IgD-negative memory B cell (primary cell): ENCODE measurements around the gene PAGR1. TPM values are rescaled to one million over a fixed set of nuclear protein-coding genes. Genes with fewer than 3 reads are reported as not detected.
A peak's percentile ranks its signal among the peaks of the same experiment; 100 is the strongest.
"Not testable (repeated sequence)": the region's sequence is repeated elsewhere in the genome, so short reads cannot be mapped to it uniquely, and the experiment has no call there.

Source experiments
- H3K27ac Mint-ChIP-seq, 3 donors: one replicate each; pipeline ENCODE4 v1.8.0; 2020 to 2022; ENCODE audit warnings: mild to moderate bottlenecking in 3 of 3, mixed read lengths in 3 of 3, moderate library complexity in 1 of 3
- H3K27me3 Mint-ChIP-seq: one replicate; pipeline ENCODE4 v1.8.0; 2021; ENCODE audit warnings: mixed read lengths
- H3K36me3 Mint-ChIP-seq: one replicate; pipeline ENCODE4 v1.8.0; 2020; ENCODE audit warnings: mild to moderate bottlenecking, mixed read lengths
- H3K4me1 Mint-ChIP-seq, 3 donors: one replicate each; pipeline ENCODE4 v1.8.0; 2020 to 2022; ENCODE audit warnings: mixed read lengths in 3 of 3, mild to moderate bottlenecking in 1 of 3
- H3K4me3 Mint-ChIP-seq, 4 donors: one replicate each; pipeline ENCODE4 v1.8.0; 2020 to 2022; ENCODE audit warnings: mild to moderate bottlenecking in 4 of 4, mixed read lengths in 4 of 4, moderate library complexity in 3 of 4
- H3K9me3 Mint-ChIP-seq, 3 donors: one replicate each; pipeline ENCODE4 v1.8.0; 2020 to 2021; ENCODE audit warnings: mixed read lengths in 3 of 3, mild to moderate bottlenecking in 1 of 3
- polyA plus RNA-seq: library from polyadenylated mRNA; unstranded; fragments of 300-500 nt; fragmentation: Illumina TruSeq; gene quantifications from one replicate; pipeline ENCODE4 v1.2.3, GENCODE V29; 2021

The PAGR1 gene
- polyA plus RNA-seq, 1 donor from 2014 or later, result 59.6 TPM

DNA sequence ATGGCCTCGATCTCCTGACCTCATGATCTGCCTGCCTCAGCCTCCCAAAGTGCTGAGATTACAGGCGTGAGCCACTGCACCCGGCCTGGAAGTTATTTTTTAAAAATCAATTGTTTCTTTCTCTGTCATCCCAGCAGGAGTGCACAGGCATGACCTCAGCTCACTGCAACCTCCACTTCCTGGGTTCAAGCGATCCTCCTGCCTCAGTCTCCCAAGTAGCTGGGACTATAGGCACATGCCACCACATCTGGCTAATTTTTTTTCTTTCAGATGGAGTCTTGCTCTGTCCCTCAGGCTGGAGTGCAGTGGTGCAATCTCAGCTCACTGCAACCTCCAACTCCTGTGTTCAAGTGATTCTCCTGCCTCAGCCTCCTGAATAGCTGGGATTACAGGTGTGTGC, 28.8 kb upstream of the PAGR1 start:
- not testable (repeated sequence) for H3K36me3 Mint-ChIP-seq, H3K27ac Mint-ChIP-seq, H3K27me3 Mint-ChIP-seq, H3K9me3 Mint-ChIP-seq
- H3K4me3 Mint-ChIP-seq, result peak overlapping the region in 1 of 4 donors; percentile 38
- peaks cover 28 to 38% (median 30%) of the 10 kb centered on the region in 3 donors for H3K4me1 Mint-ChIP-seq

DNA sequence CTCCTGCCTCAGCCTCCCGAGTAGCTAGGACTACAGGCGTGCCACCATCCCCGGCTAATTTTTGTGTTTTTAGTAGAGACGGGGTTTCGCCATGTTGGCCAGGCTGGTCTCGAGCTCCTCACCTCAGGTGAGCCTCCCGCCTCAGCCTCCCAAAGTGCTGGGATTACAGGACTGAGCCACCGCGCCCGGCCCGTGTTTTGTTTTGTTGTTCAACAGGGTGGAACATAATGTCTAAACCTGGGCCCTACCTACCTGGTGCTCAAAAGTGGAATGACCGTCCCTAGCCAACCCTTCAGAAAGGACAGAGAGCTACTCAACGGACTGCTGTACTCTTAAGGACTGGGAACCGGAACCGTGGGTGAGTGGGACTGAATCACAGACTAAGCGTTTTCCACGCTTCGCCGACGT, 26.2 kb upstream of the PAGR1 start:
- Mint-ChIP-seq H3K36me3 (peaks cover 11% of the 10 kb centered on the region), H3K4me1 (peaks cover 33 to 39% (median 34%) of the 10 kb centered on the region in 3 donors)

DNA sequence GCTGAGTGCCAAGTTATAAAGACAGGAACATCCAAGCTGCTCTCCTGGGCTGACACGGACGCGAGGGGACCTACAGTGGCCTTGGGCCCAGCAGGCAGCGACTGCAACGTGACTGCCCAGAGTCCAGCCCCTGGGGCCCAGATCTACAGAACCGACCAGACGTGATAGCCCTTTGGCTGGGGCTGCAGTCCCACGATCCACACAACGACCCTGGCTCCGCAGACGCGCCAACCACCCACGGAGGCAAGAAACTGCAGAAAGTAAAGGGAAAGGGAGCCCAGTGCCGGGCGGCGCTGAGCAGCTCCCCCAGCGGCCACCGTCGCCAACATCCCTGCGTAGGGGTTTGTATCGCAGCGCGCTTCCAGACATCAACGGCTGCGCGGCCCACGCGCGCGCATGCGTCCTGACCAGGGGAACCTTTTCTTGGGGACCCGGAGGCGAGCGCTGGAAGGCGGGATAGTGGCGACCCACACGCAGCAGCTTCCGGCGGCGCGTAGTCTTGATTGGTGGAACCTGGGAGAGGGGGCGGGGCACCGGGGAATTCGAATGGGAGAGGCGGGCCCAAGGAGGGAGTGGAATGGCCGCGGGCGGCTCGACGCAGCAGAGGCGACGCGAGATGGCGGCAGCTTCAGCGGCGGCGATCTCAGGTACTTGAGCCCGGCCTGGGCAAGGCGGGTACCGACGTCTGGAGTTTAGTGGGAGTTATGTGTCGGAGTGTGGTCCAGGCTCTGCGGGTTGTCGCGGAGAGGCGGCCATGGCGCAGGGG, 25.6 kb upstream of the PAGR1 start, which contains the start of gene KIF22:
KIF22 (plus strand) TSS at position 569 of the 766 bp plus-strand sequence; CDS start at position 578, 9 bp downstream.
- Mint-ChIP-seq H3K4me1 (peaks cover 27 to 33% (median 28%) of the 10 kb centered on the region in 3 donors), H3K36me3 (peaks cover 9% of the 10 kb centered on the region)

More for the DNA sequence above, 26.2 kb upstream of the PAGR1 start:
- Mint-ChIP-seq H3K27ac (peak overlapping the region; percentile 91 to 98 (median 95)), H3K9me3 (no peaks in the 10 kb centered on the region), H3K27me3 (no peaks in the 10 kb centered on the region), H3K4me3 (peak overlapping the region; percentile 95 to 100 (median 99))

DNA sequence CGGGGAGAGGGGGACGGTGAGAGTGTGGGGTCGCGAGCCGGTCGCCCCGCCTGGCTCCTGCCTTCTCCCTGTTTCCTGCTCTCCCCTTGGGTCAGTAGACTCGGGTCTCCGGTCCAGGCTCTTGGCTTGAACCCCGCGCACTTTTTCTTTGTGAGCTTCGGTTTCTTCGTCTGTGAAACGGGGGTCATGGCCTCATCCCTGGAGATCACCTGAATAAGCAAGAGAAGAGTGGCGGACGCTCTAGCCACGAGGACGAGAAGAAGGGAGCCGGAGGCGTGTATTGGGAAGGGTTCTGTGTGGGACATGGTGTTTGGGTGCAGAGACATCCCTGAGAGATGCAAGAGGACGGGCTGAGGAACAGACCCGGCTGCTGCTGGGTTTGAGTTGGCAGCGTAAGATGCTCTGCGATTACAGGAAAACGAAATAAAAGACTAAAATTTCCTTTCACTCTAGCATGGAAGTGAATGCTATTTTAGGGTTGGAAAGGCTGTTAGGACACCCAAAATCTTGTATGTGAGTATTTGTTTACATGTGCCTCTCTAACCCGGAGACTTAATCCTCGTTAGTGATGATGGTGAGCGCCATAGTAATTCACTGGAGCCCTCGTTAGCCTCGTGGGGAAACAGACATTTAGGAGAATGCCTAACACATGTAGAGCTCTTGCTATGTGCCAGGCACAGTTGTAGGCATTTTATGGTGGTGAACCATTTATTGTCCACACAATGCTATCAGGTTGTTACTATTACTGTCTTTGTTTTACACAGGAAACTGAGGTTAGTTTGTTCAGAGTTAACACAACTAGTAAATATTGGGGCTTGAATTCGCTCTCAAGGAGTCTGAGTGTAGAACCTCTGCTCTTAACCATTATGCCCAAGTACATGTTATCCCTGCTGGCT, 24.8 kb upstream of the PAGR1 start:
- H3K27me3 Mint-ChIP-seq, result no peaks in the 10 kb centered on the region
- peak overlapping the region; percentile 91 to 98 (median 95) for H3K27ac Mint-ChIP-seq
- H3K36me3 Mint-ChIP-seq, result peaks cover 9% of the 10 kb centered on the region
- peaks cover 23 to 31% (median 24%) of the 10 kb centered on the region in 3 donors for H3K4me1 Mint-ChIP-seq
- no peaks in the 10 kb centered on the region for H3K9me3 Mint-ChIP-seq
- H3K4me3 Mint-ChIP-seq, result peak overlapping the region; percentile 95 to 100 (median 99)

More for the DNA sequence above, 25.6 kb upstream of the PAGR1 start, which contains the start of gene KIF22:
- Mint-ChIP-seq H3K27me3 (no peaks in the 10 kb centered on the region), H3K27ac (peak within 1 kb of the TSS; percentile 91 to 98 (median 95)), H3K4me3 (peak within 1 kb of the TSS; percentile 95 to 100 (median 99)), H3K9me3 (no peaks in the 10 kb centered on the region)

DNA sequence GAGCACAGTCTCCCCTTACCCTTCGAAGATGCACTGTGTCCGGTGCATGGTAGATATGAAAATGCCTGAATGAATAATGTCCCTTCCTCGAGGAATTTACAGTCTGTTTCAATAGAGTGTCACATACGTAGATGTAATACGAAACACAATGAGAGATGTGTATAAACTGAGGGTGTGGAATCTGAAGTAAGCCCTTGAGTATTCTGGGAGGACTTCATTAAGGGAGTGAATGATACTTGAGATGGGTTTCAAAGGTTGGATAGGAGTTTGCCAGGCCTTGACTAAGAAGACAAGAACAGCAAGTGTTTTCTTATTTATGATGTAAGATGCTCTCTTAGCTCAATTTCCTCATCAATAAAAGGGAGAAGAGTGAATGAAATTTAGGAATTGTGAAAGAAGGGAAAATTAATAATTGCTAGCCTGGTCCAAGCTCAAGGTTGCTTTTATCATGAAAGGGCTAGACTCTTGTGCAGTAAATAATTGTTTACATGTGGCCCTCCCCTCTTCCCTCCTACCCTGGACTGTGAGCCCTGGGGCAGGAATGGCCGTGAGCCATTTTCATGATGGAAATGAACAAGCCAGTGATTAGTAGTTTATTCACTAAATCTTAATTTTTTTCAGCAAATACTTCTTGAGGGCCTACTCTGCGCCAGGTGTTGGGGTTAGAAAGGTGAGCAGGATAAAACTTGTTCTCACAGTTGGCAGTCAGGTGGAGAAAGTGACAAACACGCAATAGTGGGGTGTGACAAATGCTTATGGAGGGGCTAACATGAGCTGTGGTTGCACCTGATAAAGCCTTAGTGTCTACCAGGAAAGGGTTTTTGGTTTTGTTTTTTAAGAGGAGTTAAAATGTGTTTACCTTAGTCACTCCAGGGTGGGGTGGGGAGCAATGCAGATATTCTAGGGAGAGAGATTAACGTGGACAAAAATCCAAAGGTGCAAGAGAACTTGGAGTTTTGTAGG, 23.8 kb upstream of the PAGR1 start:
- Mint-ChIP-seq H3K4me3 (peak overlapping the region; percentile 95 to 100 (median 99)), H3K36me3 (peaks cover 12% of the 10 kb centered on the region), H3K27ac (peak overlapping the region in 2 of 3 donors; percentile 91 to 98), H3K27me3 (no peaks in the 10 kb centered on the region), H3K4me1 (peaks cover 22 to 31% (median 23%) of the 10 kb centered on the region in 3 donors), H3K9me3 (no peaks in the 10 kb centered on the region)

DNA sequence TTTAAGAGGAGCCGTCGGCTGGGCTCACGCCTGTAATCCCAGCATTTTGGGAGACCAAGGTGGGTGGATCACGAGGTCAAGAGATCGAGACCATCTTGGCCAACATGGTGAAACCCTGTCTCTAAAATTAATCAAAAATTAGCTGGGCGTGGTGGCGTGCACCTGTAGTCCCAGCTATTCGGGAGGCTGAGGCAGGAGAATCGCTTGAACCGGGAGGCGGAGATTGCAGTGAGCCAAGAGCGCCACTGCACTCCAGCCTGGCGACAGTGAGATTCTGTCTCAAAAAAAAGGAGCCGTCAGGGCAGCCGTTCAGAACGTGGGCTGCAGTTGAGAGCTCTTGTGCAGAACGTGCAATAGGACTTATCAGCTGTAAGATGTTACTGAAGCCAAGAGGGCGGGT, 22.8 kb upstream of the PAGR1 start:
- peak overlapping the region in 1 of 4 donors; percentile 95 for H3K4me3 Mint-ChIP-seq
- H3K27ac Mint-ChIP-seq, result not testable (repeated sequence)

DNA sequence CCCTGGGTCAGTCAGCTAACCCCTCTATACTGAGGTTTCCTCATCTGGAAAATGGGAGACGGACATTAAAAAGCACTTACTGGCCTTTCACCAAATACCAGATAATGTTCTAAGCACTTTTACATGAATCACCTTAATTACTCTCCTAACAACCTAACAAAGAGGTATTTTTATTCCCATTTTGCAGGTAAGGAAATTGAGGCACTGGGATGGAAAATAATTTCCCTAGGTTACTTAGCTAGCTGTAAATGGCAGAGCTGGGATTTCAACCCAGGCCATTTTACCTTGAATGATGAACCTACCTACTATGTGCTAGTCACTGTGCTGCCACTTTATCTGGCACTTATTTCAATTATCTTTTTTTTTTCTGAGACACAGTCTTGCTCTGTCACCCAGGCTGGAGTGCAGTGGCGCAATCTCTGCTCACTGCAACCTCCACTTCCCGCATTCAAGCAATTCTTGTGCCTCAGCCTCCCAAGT, 21.7 kb upstream of the PAGR1 start:
- Mint-ChIP-seq H3K27me3 (no peaks in the 10 kb centered on the region), H3K4me3 (peak overlapping the region in 1 of 4 donors; percentile 71), H3K9me3 (no peaks in the 10 kb centered on the region), H3K27ac (no peak overlapping the region), H3K36me3 (peaks cover 13% of the 10 kb centered on the region), H3K4me1 (peaks cover 19 to 29% (median 21%) of the 10 kb centered on the region in 3 donors)

More for the DNA sequence above, 22.8 kb upstream of the PAGR1 start:
- H3K9me3 Mint-ChIP-seq, H3K27me3 Mint-ChIP-seq: not testable (repeated sequence)
- Mint-ChIP-seq H3K4me1 (peaks cover 19 to 31% (median 21%) of the 10 kb centered on the region in 3 donors), H3K36me3 (peaks cover 14% of the 10 kb centered on the region)

DNA sequence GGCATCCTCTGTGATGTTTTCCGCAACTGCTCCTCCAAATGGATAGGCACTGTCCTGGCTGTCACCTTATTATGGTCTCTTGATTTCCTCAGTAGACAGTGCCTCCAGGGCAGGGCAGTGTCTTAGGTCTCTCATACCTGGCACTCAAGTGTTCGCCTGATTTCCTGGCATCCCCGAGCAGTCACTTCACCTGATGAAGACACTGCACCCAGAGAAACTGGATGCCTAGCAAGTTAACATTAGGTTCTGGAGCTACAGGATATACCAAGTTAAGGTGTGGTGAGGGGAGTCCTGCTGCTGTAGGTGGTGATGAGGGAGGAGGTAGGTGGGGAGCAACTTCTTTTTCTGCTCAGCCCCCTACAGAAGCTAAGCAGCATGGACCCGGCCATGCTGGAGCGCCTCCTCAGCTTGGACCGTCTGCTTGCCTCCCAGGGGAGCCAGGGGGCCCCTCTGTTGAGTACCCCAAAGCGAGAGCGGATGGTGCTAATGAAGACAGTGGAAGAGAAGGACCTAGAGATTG, 13.5 kb upstream of the PAGR1 start:
- no peaks in the 10 kb centered on the region for H3K27me3 Mint-ChIP-seq
- H3K36me3 Mint-ChIP-seq, result peaks cover 4% of the 10 kb centered on the region
- H3K9me3 Mint-ChIP-seq, result no peaks in the 10 kb centered on the region
- peak overlapping the region in 1 of 4 donors; percentile 96 for H3K4me3 Mint-ChIP-seq
- peaks cover 15 to 18% (median 15%) of the 10 kb centered on the region in 3 donors for H3K4me1 Mint-ChIP-seq
- H3K27ac Mint-ChIP-seq, result peak overlapping the region in 1 of 3 donors; percentile 95

DNA sequence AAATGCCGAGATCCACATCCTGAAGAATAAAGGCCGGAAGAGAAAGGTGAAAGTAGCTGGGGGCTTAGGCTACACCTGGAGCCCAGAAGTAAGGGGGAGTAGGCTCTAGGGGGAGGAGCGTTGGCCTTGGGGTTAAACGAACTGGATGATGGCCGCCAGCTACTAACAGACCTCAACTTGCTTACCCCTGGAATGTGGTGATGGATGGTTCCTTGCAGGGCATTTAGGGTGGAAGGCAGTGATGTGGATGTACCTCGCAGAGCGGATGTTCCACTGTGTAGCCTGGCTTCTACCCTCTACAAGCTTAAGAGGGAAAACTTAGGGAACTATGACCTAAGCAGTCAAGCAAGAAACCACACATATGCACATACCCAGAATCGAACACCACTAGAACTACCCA, 11.9 kb upstream of the PAGR1 start:
- H3K4me3 Mint-ChIP-seq, result peak overlapping the region; percentile 96 to 100 (median 100)
- H3K27ac Mint-ChIP-seq, result peak overlapping the region; percentile 95 to 100 (median 99)
- H3K36me3 Mint-ChIP-seq, result peaks cover 5% of the 10 kb centered on the region
- no peaks in the 10 kb centered on the region for H3K27me3 Mint-ChIP-seq
- peaks cover 21 to 23% (median 23%) of the 10 kb centered on the region in 3 donors for H3K4me1 Mint-ChIP-seq
- H3K9me3 Mint-ChIP-seq, result no peaks in the 10 kb centered on the region

DNA sequence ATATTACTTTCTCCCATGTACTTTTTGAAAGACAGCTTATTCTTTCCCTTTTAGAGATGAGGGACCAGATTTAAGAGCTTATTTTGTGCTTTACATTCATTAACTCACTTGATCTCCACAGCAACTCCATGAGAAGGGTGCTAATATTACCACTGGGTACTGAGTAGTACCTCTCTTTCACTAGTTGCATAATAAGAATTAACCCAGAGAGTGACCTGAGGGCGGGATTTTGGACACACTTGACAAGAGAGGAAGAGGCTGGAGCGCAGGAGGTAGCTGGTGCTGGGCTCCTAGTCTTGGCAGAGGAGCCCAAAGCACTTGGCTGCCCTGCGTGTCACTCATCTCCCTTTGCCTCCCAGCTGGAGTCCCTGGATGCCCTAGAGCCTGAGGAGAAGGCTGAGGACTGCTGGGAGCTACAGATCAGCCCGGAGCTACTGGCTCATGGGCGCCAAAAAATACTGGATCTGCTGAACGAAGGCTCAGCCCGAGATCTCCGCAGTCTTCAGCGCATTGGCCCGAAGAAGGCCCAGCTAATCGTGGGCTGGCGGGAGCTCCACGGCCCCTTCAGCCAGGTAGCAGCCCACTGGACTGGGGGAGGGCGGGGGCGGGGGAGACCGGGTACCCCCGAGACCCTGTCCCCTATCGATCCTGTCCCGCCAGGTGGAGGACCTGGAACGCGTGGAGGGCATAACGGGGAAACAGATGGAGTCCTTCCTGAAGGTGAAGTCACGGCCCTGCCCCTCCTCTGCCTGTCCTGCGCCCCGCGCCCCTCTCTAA, 11.3 kb upstream of the PAGR1 start:
- H3K4me3 Mint-ChIP-seq, result peak overlapping the region; percentile 96 to 100 (median 100)
- no peaks in the 10 kb centered on the region for H3K9me3 Mint-ChIP-seq
- H3K36me3 Mint-ChIP-seq, result peaks cover 5% of the 10 kb centered on the region
- H3K27me3 Mint-ChIP-seq, result no peaks in the 10 kb centered on the region
- H3K4me1 Mint-ChIP-seq, result peaks cover 21 to 23% (median 23%) of the 10 kb centered on the region in 3 donors
- peak overlapping the region; percentile 95 to 100 (median 99) for H3K27ac Mint-ChIP-seq

DNA sequence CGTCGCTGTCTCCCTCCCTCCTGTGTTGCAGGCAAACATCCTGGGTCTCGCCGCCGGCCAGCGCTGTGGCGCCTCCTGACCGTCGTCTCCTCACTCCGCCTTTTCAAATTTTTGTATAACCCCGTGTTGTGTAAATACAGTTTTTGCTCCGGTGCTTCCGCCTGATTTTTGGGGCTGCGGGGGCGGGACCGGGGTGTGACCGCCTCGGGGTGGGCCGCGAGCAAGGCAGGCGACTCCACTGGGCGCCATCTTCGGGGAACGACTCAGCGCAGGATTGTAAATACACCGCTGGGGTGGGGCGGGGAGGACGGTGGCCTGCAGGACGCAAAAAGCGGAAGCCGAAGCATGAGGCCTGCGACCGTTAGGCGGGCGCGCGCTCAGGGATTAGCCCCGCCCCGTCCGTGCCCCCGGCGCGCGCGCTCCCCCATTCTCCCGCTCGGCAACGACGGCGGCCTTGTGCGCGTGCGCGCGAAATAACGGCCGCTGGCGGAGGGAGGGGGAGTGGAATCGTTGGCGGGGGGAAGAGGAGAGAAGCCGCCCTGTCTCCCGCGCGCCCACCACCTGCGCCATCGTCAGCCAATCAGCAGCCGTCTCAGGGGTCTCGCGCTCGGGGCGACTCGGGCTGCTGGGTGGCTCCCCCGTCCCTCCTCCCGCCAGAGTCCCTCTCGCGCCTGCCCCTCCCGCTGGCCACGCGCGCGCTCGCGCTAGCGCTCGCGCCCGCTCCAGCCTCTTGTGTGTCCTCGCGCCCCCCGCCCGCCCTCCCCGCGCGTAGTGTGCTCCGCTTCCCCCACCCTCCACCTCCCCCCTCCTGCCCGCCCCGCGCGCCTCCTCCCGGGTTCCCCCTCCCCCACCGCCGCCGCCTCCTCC, 10.5 kb upstream of the PAGR1 start:
- peaks cover 23 to 28% (median 26%) of the 10 kb centered on the region in 3 donors for H3K4me1 Mint-ChIP-seq
- peak overlapping the region; percentile 95 to 100 (median 99) for H3K27ac Mint-ChIP-seq
- H3K36me3 Mint-ChIP-seq, result peaks cover 5% of the 10 kb centered on the region
- H3K4me3 Mint-ChIP-seq, result peak overlapping the region; percentile 96 to 100 (median 100)
- no peaks in the 10 kb centered on the region for H3K9me3 Mint-ChIP-seq
- no peaks in the 10 kb centered on the region for H3K27me3 Mint-ChIP-seq

DNA sequence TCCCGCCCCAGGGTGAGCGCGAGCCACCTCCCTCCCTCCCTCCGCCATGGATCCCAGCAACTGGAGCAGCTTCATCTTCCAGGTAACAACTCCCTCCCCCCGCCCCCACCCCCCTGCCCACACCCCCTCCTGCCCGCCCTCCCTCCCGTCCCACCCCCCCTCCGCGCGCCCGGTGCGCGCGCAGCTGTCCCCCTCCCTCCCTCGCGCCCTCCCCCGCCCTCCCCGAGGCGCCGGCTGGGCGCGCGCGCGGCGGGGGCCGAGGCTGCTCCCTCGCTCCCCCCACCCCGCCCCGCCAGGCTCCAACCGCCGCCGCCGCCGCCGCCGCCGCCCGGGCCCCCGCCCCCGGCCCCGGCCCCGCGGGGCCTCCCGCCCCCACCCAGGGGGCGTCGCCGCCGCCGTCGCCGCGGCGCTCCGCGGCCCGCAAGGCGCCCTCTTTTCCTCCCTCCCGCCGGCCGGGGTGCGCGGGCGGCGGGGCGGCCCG, 9.8 kb upstream of the PAGR1 start, which contains the start of gene MAZ:
MAZ (plus strand) TSS at position 431 of the 481 bp plus-strand sequence. CDS start 173 bp downstream, outside the sequence.
- Mint-ChIP-seq H3K36me3 (peaks cover 5% of the 10 kb centered on the region), H3K27me3 (peaks cover 1% of the 10 kb centered on the region), H3K4me3 (peak within 1 kb of the TSS; percentile 96 to 100 (median 100)), H3K27ac (peak within 1 kb of the TSS; percentile 95 to 100 (median 99)), H3K4me1 (peaks cover 26 to 33% (median 32%) of the 10 kb centered on the region in 3 donors), H3K9me3 (no peaks in the 10 kb centered on the region)
